PC-9 (cell line): ENCODE results near the gene SDK1. TPM values are rescaled to one million over a fixed set of nuclear protein-coding genes. Genes with fewer than 3 reads are reported as not detected.

Source experiments
- BruUV-seq: library from RNA; stranded (reverse); fragments of 400-500 nt; replicated peaks from 2 replicates; lab custom pipeline; 2021; lab: Mats Ljungman, UMichigan
- CTCF ChIA-PET: fragments of 300-600 bp; sonication (Branson Sonifier 250); formaldehyde crosslinking; loops from one replicate; lab custom pipeline; 2022; ENCODE audit warnings: antibody characterized with exemption; lab: Charles Lee
- POLR2A ChIA-PET: fragments of 300-600 bp; sonication (Branson Sonifier 250); formaldehyde crosslinking; loops from one replicate; lab custom pipeline; 2022; ENCODE audit warnings: antibody characterized with exemption; ENCODE audit not compliant: unreplicated experiment; lab: Charles Lee
- DNase-seq, 2 experiments: peaks; one replicate each; pipeline versions ENCODE4 v3.0.0 to v3.0.0-alpha.2; 2015 to 2022; ENCODE audit warnings: mixed read lengths in 1 of 2
- H2AFZ ChIP-seq: fragments of 200-600 bp; sonication (generic); 2 replicates; pipeline ENCODE4 v1.8.1; 2017; ENCODE audit warnings: antibody characterized with exemption
- H3F3A ChIP-seq: fragments of 200-600 bp; sonication (generic); 2 replicates; pipeline ENCODE4 v1.8.1; 2017; ENCODE audit warnings: antibody characterized with exemption, mild to moderate bottlenecking, low read depth; ENCODE audit not compliant: insufficient read depth
- H3K27ac ChIP-seq: fragments of 200-600 bp; sonication (generic); 2 replicates; pipeline ENCODE4 v1.6.1; 2016; ENCODE audit warnings: mixed run types
- H3K27me3 ChIP-seq: fragments of 200-600 bp; sonication (generic); 2 replicates; pipeline ENCODE4 v1.6.1; 2016; ENCODE audit warnings: low read depth, mixed run types; ENCODE audit not compliant: insufficient read depth
- H3K36me3 ChIP-seq: fragments of 200-600 bp; sonication (generic); 2 replicates; pipeline ENCODE4 v1.6.1; 2016; ENCODE audit warnings: low read depth, mixed run types
- H3K4me1 ChIP-seq: fragments of 200-600 bp; sonication (generic); replicated peaks from 2 replicates; pipeline ENCODE4 v1.6.1; 2016; ENCODE audit warnings: mixed run types; ENCODE audit not compliant: insufficient read depth
- H3K4me2 ChIP-seq: fragments of 200-600 bp; sonication (generic); 2 replicates; pipeline ENCODE4 v1.6.1; 2017; ENCODE audit warnings: mixed run types
- H3K4me3 ChIP-seq: fragments of 200-600 bp; sonication (generic); 2 replicates; pipeline ENCODE4 v1.6.1; 2016; ENCODE audit warnings: mixed run types
- H3K79me2 ChIP-seq: fragments of 200-600 bp; sonication (generic); 2 replicates; pipeline ENCODE4 v1.6.1; 2017; ENCODE audit warnings: low read depth, mixed run types
- H3K9me2 ChIP-seq: fragments of 200-600 bp; sonication (generic); 2 replicates; pipeline ENCODE4 v1.8.1; 2017; ENCODE audit warnings: mild to moderate bottlenecking; ENCODE audit not compliant: insufficient read depth
- H3K9me3 ChIP-seq: fragments of 200-600 bp; sonication (generic); 2 replicates; pipeline ENCODE4 v1.8.1; 2016; ENCODE audit warnings: low read depth; ENCODE audit not compliant: insufficient read depth
- H4K20me1 ChIP-seq: fragments of 200-600 bp; sonication (generic); 2 replicates; pipeline ENCODE4 v1.8.1; 2017; ENCODE audit not compliant: insufficient read depth
- CTCF ChIP-seq: fragments of 200-600 bp; sonication (generic); conservative IDR thresholded peaks from 2 replicates; pipeline ENCODE4 v1.6.1; 2017; ENCODE audit warnings: mixed run types, antibody characterized with exemption, mild to moderate bottlenecking, moderate library complexity
- EZH2 ChIP-seq: fragments of 200-600 bp; sonication (generic); IDR thresholded peaks from 2 replicates; pipeline ENCODE4 v1.8.0; 2017; ENCODE audit warnings: antibody characterized with exemption, low read depth
- intact Hi-C: fragments of 100-400 bp; cut with micrococcal nuclease; formaldehyde crosslinking; loops from one replicate; pipeline ENCODE4 v1.10.0; 2022; ENCODE audit not compliant: unreplicated experiment
- total RNA-seq: library from RNA; stranded (reverse); gene quantifications from 2 replicates; pipeline ENCODE4 v1.2.3, GENCODE V29; 2021

The SDK1 gene
- total RNA-seq, 1 experiment from 2014 or later: not detected

GRCh38 chr7:3560495-3560894 lies 259.4 kb downstream of the SDK1 start:
- no TSS peak for BruUV-seq
- H3K27me3 ChIP-seq: peaks cover 30% of the 10 kb centered on the region; the same call in 1 of the 2 replicates
- intact Hi-C loops: no loop called here

GRCh38 chr7:3561932-3562331 lies 260.9 kb downstream of the SDK1 start:
- Histone ChIP-seq H3K27ac (no peak overlapping the region), H3K4me2 (no peak overlapping the region), H4K20me1 (no peaks in the 10 kb centered on the region), H3K9me2 (no peaks in the 10 kb centered on the region), H3K4me1 (0 out of 2 replicates have a peak, but pooled peaks cover 6% of the 10 kb centered on the region), H3K27me3 (peaks cover 42% of the 10 kb centered on the region; the same call in 1 of the 2 replicates), H3K9me3 (no peaks in the 10 kb centered on the region; the same call in 1 of the 2 replicates), H3K79me2 (no peaks in the 10 kb centered on the region), H3F3A (no peaks in the 10 kb centered on the region), H3K36me3 (no peaks in the 10 kb centered on the region), H3K4me3 (no peak overlapping the region), H2AFZ (no peak overlapping the region)
- intact Hi-C loops: no loop called here
- ChIA-PET CTCF (no interaction called here), POLR2A (no interaction called here)
- no peak for TF ChIP-seq CTCF
- no peak for TF ChIP-seq EZH2
- DNase-seq: no peak
- BruUV-seq: no TSS peak

More at GRCh38 chr7:3560495-3560894, 259.4 kb downstream of the SDK1 start:
- H3F3A ChIP-seq: no peaks in the 10 kb centered on the region
- H3K27ac ChIP-seq: no peak overlapping the region
- no peak overlapping the region for H3K4me3 ChIP-seq
- POLR2A ChIA-PET: no interaction called here
- H3K9me2 ChIP-seq: no peaks in the 10 kb centered on the region
- H3K4me2 ChIP-seq: no peak overlapping the region
- no peak overlapping the region for H2AFZ ChIP-seq
- H3K4me1 ChIP-seq: 0 out of 2 replicates have a peak, but pooled peaks cover 6% of the 10 kb centered on the region
- DNase-seq: no peak
- TF ChIP-seq CTCF: no peak
- TF ChIP-seq EZH2: no peak
- H4K20me1 ChIP-seq: no peaks in the 10 kb centered on the region
- CTCF ChIA-PET: no interaction called here
- no peaks in the 10 kb centered on the region for H3K79me2 ChIP-seq
- no peaks in the 10 kb centered on the region for H3K9me3 ChIP-seq
- no peaks in the 10 kb centered on the region for H3K36me3 ChIP-seq

- Histone ChIP-seq H3K9me2 (no peaks in the 10 kb centered on the region), H3K79me2 (no peaks in the 10 kb centered on the region), H4K20me1 (no peaks in the 10 kb centered on the region), H3F3A (no peaks in the 10 kb centered on the region), H3K4me3 (no peak overlapping the region), H3K36me3 (no peaks in the 10 kb centered on the region), H3K27ac (no peak overlapping the region), H3K4me1 (0 out of 2 replicates have a peak, but pooled peaks cover 6% of the 10 kb centered on the region), H2AFZ (no peak overlapping the region), H3K4me2 (no peak overlapping the region), H3K27me3 (peaks cover 58% of the 10 kb centered on the region), H3K9me3 (no peaks in the 10 kb centered on the region; the same call in 1 of the 2 replicates)
- TF ChIP-seq CTCF (no peak), EZH2 (no peak)
- BruUV-seq: no TSS peak
- DNase-seq: no peak
- ChIA-PET CTCF (interaction anchor here (0.7 kb wide), 1 partner anchor 90 kb away, joined by 5 read pairs; no protein-coding TSS in a partner anchor), POLR2A (no interaction called here)
- intact Hi-C loops: no loop called here
Measured at GRCh38 chr7:3564231-3564630, 263.2 kb downstream of the SDK1 start.
